ENCODE data around the gene WWC2.
"Not testable (repeated sequence)": the region's sequence is repeated elsewhere in the genome, so short reads cannot be mapped to it uniquely, and the experiment has no call there.

Gene WWC2

GRCh38 chr4:183322326-183322725 is 223.3 kb downstream of the WWC2 start, which contains the start of gene CLDN24:
CLDN24 (minus strand) TSS chr4:183322426; CDS start chr4:183322426, 0 bp downstream.
- no peak within 1 kb of the TSS for H3K4me3 ChIP-seq (IDR thresholded peaks at IDR 0.05; ENCODE audit: insufficient read depth, low read depth, low read length)
- no peaks in the 10 kb centered on the region for H3K79me2 ChIP-seq (ENCODE audit: insufficient read depth, low read depth)
- H3K9ac ChIP-seq, result no peak within 1 kb of the TSS
- no peaks in the 10 kb centered on the region for H3K4me1 ChIP-seq (ENCODE audit: low read depth, poor library complexity, severe bottlenecking)
- no peak for TF ChIP-seq CTCF (conservative IDR thresholded peaks at IDR 0.05; ENCODE audit: low read depth, low read length)
- no peaks in the 10 kb centered on the region for H3K27me3 ChIP-seq (ENCODE audit: insufficient read depth, low read depth)
- H3K36me3 ChIP-seq (ENCODE audit: insufficient read depth), result no peaks in the 10 kb centered on the region
- H3K27ac ChIP-seq, result no peak within 1 kb of the TSS
- H2AFZ ChIP-seq (ENCODE audit: low read depth), result no peak within 1 kb of the TSS
- no peak within 1 kb of the TSS for H3K4me2 ChIP-seq
- no peaks in the 10 kb centered on the region for H4K20me1 ChIP-seq (ENCODE audit: insufficient read depth)

- no peak for TF ChIP-seq CTCF (conservative IDR thresholded peaks at IDR 0.05; ENCODE audit: low read depth, low read length)
- Histone ChIP-seq H3K27ac (no peak overlapping the region), H3K27me3 (ENCODE audit: insufficient read depth, low read depth) (no peaks in the 10 kb centered on the region), H3K36me3 (ENCODE audit: insufficient read depth) (no peaks in the 10 kb centered on the region), H2AFZ (ENCODE audit: low read depth) (no peak overlapping the region), H3K4me3 (IDR thresholded peaks at IDR 0.05; ENCODE audit: insufficient read depth, low read depth, low read length) (no peak overlapping the region), H4K20me1 (ENCODE audit: insufficient read depth) (no peaks in the 10 kb centered on the region), H3K4me1 (ENCODE audit: low read depth, poor library complexity, severe bottlenecking) (no peaks in the 10 kb centered on the region), H3K4me2 (no peak overlapping the region), H3K79me2 (ENCODE audit: insufficient read depth, low read depth) (no peaks in the 10 kb centered on the region), H3K9ac (no peak overlapping the region)
Observed at GRCh38 chr4:183323295-183323694, 224.2 kb downstream of the WWC2 start.

DNA sequence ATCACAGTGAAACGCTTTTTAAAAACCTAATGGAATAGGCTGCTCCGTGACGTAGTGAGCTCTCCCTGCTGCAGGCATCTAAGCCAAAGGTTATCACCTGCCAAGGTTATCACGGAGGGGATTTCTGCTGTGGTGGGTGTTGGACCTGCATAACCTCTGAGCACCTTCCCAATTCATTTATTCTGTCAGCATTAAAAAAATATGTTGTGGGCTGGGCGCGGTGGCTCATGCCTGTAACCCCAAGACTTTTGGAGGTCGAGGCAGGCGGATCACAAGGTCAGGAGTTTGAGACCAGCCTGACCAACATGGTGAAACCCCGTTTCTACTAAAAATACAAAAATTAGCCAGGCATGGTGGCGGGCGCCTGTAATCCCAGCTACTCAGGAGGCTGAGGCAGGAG is 225.0 kb downstream of the WWC2 start:
- not testable (repeated sequence) for H3K79me2 ChIP-seq (ENCODE audit: insufficient read depth, low read depth); H3K4me1 ChIP-seq (ENCODE audit: low read depth, poor library complexity, severe bottlenecking); H4K20me1 ChIP-seq (ENCODE audit: insufficient read depth); H3K27me3 ChIP-seq (ENCODE audit: insufficient read depth, low read depth); H3K9ac ChIP-seq; H3K4me2 ChIP-seq; H3K36me3 ChIP-seq (ENCODE audit: insufficient read depth); H3K27ac ChIP-seq; H3K4me3 ChIP-seq (IDR thresholded peaks at IDR 0.05; ENCODE audit: insufficient read depth, low read depth, low read length); H2AFZ ChIP-seq (ENCODE audit: low read depth)

DNA sequence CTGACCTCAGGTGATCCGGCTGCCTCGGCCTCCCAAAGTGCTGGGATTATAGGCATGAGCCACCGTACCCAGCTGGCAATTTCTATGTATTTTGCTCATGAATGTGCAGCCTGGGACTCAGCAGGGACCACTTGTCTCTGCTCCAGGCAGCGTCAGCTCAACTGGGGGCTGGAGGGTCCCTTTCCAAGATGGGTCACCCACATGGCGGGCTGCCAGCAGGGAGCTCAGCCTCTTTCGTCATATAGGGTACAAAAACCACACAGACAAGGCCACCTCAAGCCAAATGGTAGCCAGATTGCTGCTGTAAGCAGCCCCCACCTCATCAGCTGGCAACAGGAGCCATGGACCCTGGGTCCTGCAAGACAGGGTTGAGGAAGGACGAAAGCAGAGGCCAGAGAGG is 225.6 kb downstream of the WWC2 start:
- Histone ChIP-seq H2AFZ (ENCODE audit: low read depth) (no peak overlapping the region), H3K27ac (no peak overlapping the region), H3K4me3 (IDR thresholded peaks at IDR 0.05; ENCODE audit: insufficient read depth, low read depth, low read length) (no peak overlapping the region), H3K9ac (no peak overlapping the region), H3K27me3 (ENCODE audit: insufficient read depth, low read depth) (no peaks in the 10 kb centered on the region), H4K20me1 (ENCODE audit: insufficient read depth) (no peaks in the 10 kb centered on the region), H3K79me2 (ENCODE audit: insufficient read depth, low read depth) (no peaks in the 10 kb centered on the region), H3K4me1 (ENCODE audit: low read depth, poor library complexity, severe bottlenecking) (no peaks in the 10 kb centered on the region), H3K36me3 (ENCODE audit: insufficient read depth) (no peaks in the 10 kb centered on the region), H3K4me2 (no peak overlapping the region)
- no peak for TF ChIP-seq CTCF (conservative IDR thresholded peaks at IDR 0.05; ENCODE audit: low read depth, low read length)

DNA sequence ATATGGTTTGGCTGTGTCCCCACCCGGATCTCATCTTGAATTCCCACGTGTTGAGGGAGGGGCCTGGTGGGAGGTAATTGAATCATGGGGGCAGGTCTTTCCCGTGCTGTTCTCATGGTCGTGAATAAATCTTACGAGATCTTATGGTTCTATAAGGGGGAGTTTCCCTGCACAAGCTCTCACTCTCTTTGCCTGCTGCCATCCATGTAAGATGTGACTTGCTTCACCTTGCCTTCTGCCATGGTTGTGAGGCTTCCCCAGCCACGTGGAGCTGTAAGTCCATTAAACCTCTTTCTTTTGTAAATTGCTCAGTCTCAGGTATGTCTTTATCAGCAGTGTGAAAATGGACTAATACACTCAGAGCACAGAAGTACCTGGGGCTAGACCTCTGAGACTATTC is 227.3 kb downstream of the WWC2 start:
- H3K4me2 ChIP-seq; H3K27me3 ChIP-seq (ENCODE audit: insufficient read depth, low read depth); H4K20me1 ChIP-seq (ENCODE audit: insufficient read depth); H2AFZ ChIP-seq (ENCODE audit: low read depth); H3K79me2 ChIP-seq (ENCODE audit: insufficient read depth, low read depth); H3K36me3 ChIP-seq (ENCODE audit: insufficient read depth); H3K4me1 ChIP-seq (ENCODE audit: low read depth, poor library complexity, severe bottlenecking); H3K27ac ChIP-seq; H3K4me3 ChIP-seq (IDR thresholded peaks at IDR 0.05; ENCODE audit: insufficient read depth, low read depth, low read length); H3K9ac ChIP-seq: not testable (repeated sequence)
